Loucy (cell line): ENCODE results near the gene PEMT.

Source experiments
- H2AFZ ChIP-seq: fragments of 200-600 bp; sonication (generic); 2 replicates; pipeline ENCODE4 v1.6.0; 2016; ENCODE audit warnings: antibody characterized with exemption, mild to moderate bottlenecking, low read length, moderate library complexity
- H3F3A ChIP-seq: fragments of 200-600 bp; 2 replicates; pipeline ENCODE4 v1.6.0; 2016; ENCODE audit warnings: antibody characterized with exemption, low read depth, mild to moderate bottlenecking
- H3K27me3 ChIP-seq: fragments of 200-600 bp; sonication (generic); 2 replicates; pipeline ENCODE4 v1.6.1; 2014; ENCODE audit warnings: low read length, mild to moderate bottlenecking; ENCODE audit not compliant: insufficient read depth, poor library complexity, severe bottlenecking
- H3K36me3 ChIP-seq: fragments of 200-600 bp; sonication (generic); 2 replicates; pipeline ENCODE4 v1.6.1; 2016; ENCODE audit warnings: low read length; ENCODE audit not compliant: insufficient read depth
- H3K4me1 ChIP-seq: fragments of 200-600 bp; sonication (generic); 2 replicates; pipeline ENCODE4 v1.5.1; 2014; ENCODE audit warnings: low read length, mild to moderate bottlenecking; ENCODE audit not compliant: insufficient read depth, poor library complexity, severe bottlenecking
- H3K4me2 ChIP-seq: fragments of 200-600 bp; sonication (generic); 2 replicates; pipeline ENCODE4 v1.6.0; 2014; ENCODE audit warnings: antibody characterized with exemption, low read length, low read depth, mild to moderate bottlenecking; ENCODE audit not compliant: poor library complexity, severe bottlenecking
- H3K4me3 ChIP-seq: fragments of 200-600 bp; sonication (generic); 2 replicates; pipeline ENCODE4 v1.5.1; 2014; ENCODE audit warnings: low read length, mild to moderate bottlenecking, mixed read lengths; ENCODE audit not compliant: poor library complexity, severe bottlenecking
- H3K79me2 ChIP-seq: fragments of 200-600 bp; sonication (generic); 2 replicates; pipeline ENCODE4 v1.6.1; 2014; ENCODE audit warnings: low read length; ENCODE audit not compliant: insufficient read depth
- H3K9ac ChIP-seq: fragments of 200-600 bp; sonication (generic); 2 replicates; pipeline ENCODE4 v1.6.0; 2014; ENCODE audit warnings: mild to moderate bottlenecking, low read depth, low read length, moderate library complexity; ENCODE audit not compliant: poor library complexity, severe bottlenecking
- H3K9me2 ChIP-seq: fragments of 200-600 bp; sonication (generic); replicated peaks from 2 replicates; pipeline ENCODE4 v1.6.1; 2016; ENCODE audit warnings: low read depth, low read length, mixed read lengths
- H3K9me3 ChIP-seq: fragments of 200-600 bp; sonication (generic); 2 replicates; pipeline ENCODE4 v1.6.1; 2014; ENCODE audit warnings: mild to moderate bottlenecking, antibody characterized with exemption, low read length, low read depth; ENCODE audit not compliant: insufficient read depth
- H4K20me1 ChIP-seq: fragments of 200-600 bp; sonication (generic); 2 replicates; pipeline ENCODE4 v1.6.0; 2014; ENCODE audit warnings: antibody characterized with exemption, low read length, mild to moderate bottlenecking; ENCODE audit not compliant: insufficient read depth, poor library complexity, severe bottlenecking
- CTCF ChIP-seq: fragments of 200-600 bp; sonication (generic); conservative IDR thresholded peaks from 2 replicates; pipeline ENCODE4 v1.5.1; 2014; ENCODE audit warnings: mild to moderate bottlenecking, antibody characterized with exemption, low read length
- EZH2phosphoT487 ChIP-seq: fragments of 200-600 bp; IDR thresholded peaks from 2 replicates; pipeline ENCODE4 v1.6.1; 2018; ENCODE audit warnings: antibody characterized with exemption, mild to moderate bottlenecking, moderate library complexity, borderline replicate concordance

The PEMT gene

GRCh38 chr17:17564896-17565295 is 26.6 kb downstream of the PEMT start:
- Histone ChIP-seq H3K4me3 (no peak overlapping the region), H3K9ac (no peak overlapping the region), H3K9me2 (no peaks in the 10 kb centered on the region), H3K27me3 (no peaks in the 10 kb centered on the region), H3K79me2 (no peaks in the 10 kb centered on the region), H3K4me1 (no peaks in the 10 kb centered on the region), H3K4me2 (no peak overlapping the region), H3K36me3 (no peaks in the 10 kb centered on the region), H2AFZ (no peak overlapping the region), H3K9me3 (no peaks in the 10 kb centered on the region), H3F3A (no peaks in the 10 kb centered on the region), H4K20me1 (no peaks in the 10 kb centered on the region)
- TF ChIP-seq EZH2phosphoT487 = no peak
- TF ChIP-seq CTCF = no peak

GRCh38 chr17:17564323-17564722 is 27.2 kb downstream of the PEMT start:
- H3K79me2 ChIP-seq = no peaks in the 10 kb centered on the region
- H3K36me3 ChIP-seq = no peaks in the 10 kb centered on the region
- H3K9ac ChIP-seq = no peak overlapping the region
- TF ChIP-seq EZH2phosphoT487 (no peak), CTCF (no peak)
- no peaks in the 10 kb centered on the region for H4K20me1 ChIP-seq
- no peaks in the 10 kb centered on the region for H3K9me2 ChIP-seq
- H3F3A ChIP-seq = no peaks in the 10 kb centered on the region
- H3K4me2 ChIP-seq = no peak overlapping the region
- H3K4me1 ChIP-seq = no peaks in the 10 kb centered on the region
- no peak overlapping the region for H3K4me3 ChIP-seq
- H3K9me3 ChIP-seq = no peaks in the 10 kb centered on the region
- H3K27me3 ChIP-seq = no peaks in the 10 kb centered on the region
- H2AFZ ChIP-seq = no peak overlapping the region

- no peaks in the 10 kb centered on the region for H3K36me3 ChIP-seq
- no peak overlapping the region for H3K9ac ChIP-seq
- no peaks in the 10 kb centered on the region for H3K9me2 ChIP-seq
- no peaks in the 10 kb centered on the region for H3K79me2 ChIP-seq
- no peaks in the 10 kb centered on the region for H3K27me3 ChIP-seq
- no peak overlapping the region for H2AFZ ChIP-seq
- no peaks in the 10 kb centered on the region for H3F3A ChIP-seq
- H3K4me1 ChIP-seq = no peaks in the 10 kb centered on the region
- no peaks in the 10 kb centered on the region for H4K20me1 ChIP-seq
- H3K4me3 ChIP-seq = no peak overlapping the region
- no peaks in the 10 kb centered on the region for H3K9me3 ChIP-seq
- TF ChIP-seq CTCF = no peak
- no peak for TF ChIP-seq EZH2phosphoT487
- no peak overlapping the region for H3K4me2 ChIP-seq
These were observed 28.0 kb downstream of the PEMT start for GRCh38 chr17:17563530-17563929.
